ENCODE results near the gene BATF. TPM values are rescaled to one million over a fixed set of nuclear protein-coding genes. Genes with fewer than 3 reads are reported as not detected.
A peak's percentile ranks its signal among the peaks of the same experiment; 100 is the strongest.

Gene BATF
- total RNA-seq, 1 donor from 2014 or later, result 4.9 TPM

DNA sequence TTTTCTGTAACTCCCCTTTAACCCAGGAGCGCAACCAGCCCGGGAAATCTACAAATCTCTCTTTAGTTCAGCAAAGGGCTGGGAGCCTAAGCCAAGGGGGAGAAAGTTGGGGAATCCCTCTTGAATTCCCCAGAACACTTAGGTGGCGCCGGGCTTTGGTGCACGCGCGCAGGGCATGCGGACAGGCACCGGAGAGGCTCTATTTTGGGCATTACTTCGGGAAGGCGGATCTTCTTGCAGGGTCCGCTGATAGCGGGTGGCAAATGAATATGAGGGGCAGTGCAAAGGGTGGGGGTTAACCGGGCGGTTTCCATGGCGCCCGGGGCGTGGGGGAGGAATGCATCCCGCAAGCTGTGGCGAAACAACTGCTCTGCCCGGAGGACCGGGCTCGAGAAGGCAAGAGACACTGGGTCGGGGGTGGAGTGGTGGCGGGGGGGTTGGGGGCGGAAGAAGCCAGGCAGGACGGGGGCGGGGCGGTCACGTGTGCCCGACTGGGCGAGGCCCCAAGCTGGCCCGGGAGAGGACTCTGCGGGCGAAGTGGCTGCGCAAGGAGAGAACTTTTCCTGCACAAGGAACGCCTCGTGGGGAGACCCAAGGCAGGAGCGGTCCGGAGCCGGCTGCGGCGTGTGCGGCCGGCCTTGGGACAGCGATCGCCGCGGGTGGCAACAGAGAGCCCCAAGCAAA is 56.0 kb downstream of the BATF start, which contains the start of gene FLVCR2:
FLVCR2 (plus strand) TSS at position 519 of the 684 bp plus-strand sequence. CDS start 353 bp downstream, outside the sequence.
- no peak for TF ChIP-seq CTCF (IDR thresholded peaks at IDR 0.05)
- Histone ChIP-seq H3K4me3 (peak within 1 kb of the TSS; percentile 70), H3K36me3 (no peaks in the 10 kb centered on the region), H3K9me3 (no peaks in the 10 kb centered on the region), H3K4me1 (peaks cover 6% of the 10 kb centered on the region), H3K27me3 (no peaks in the 10 kb centered on the region), H3K27ac (peak within 1 kb of the TSS; percentile 83)
- intact Hi-C loops (cut with DNase I), result loop anchor here (5.0 kb wide), 1 partner anchor 74 kb away; no protein-coding TSS in a partner anchor
- DNase-seq (peak; percentile 94), ATAC-seq (peak; percentile 91)

- H3K4me3 ChIP-seq, result peak overlapping the region; percentile 70
- peak overlapping the region; percentile 83 for H3K27ac ChIP-seq
- H3K27me3 ChIP-seq, result no peaks in the 10 kb centered on the region
- no peaks in the 10 kb centered on the region for H3K36me3 ChIP-seq
- ATAC-seq (peak; percentile 73), DNase-seq (peak; percentile 69)
- intact Hi-C loops (cut with DNase I), result loop anchor here (5.0 kb wide), 1 partner anchor 73 kb away; no protein-coding TSS in a partner anchor
- TF ChIP-seq CTCF (IDR thresholded peaks at IDR 0.05), result peak; percentile 26
- no peaks in the 10 kb centered on the region for H3K9me3 ChIP-seq
- peaks cover 6% of the 10 kb centered on the region for H3K4me1 ChIP-seq
These were observed 56.6 kb downstream of the BATF start for GRCh38 chr14:75578786-75579337.

DNA sequence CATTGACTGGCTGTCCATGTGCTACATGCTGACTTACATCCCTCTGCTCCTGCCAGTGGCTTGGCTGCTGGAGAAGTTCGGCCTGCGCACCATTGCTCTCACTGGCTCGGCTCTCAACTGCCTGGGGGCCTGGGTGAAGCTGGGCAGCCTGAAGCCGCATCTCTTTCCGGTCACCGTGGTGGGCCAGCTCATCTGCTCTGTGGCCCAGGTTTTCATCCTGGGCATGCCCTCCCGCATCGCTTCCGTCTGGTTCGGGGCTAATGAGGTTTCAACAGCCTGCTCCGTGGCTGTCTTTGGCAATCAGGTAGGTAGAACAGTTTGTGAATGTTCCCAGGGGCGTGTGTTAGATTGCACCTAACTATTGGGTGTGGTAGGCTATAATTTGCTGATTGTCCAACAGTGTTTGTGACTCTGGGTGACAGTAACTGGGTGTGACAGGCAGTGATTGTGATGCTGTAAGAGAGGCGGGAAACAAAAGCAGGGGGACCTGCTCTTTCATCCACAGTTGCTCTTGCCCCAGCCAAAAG is 57.1 kb downstream of the BATF start:
- H3K27me3 ChIP-seq, result no peaks in the 10 kb centered on the region
- no peaks in the 10 kb centered on the region for H3K9me3 ChIP-seq
- peaks cover 6% of the 10 kb centered on the region for H3K4me1 ChIP-seq
- peak overlapping the region; percentile 83 for H3K27ac ChIP-seq
- intact Hi-C loops (cut with DNase I), result loop anchor here (5.0 kb wide), 1 partner anchor 73 kb away; no protein-coding TSS in a partner anchor
- no peaks in the 10 kb centered on the region for H3K36me3 ChIP-seq
- TF ChIP-seq CTCF (IDR thresholded peaks at IDR 0.05), result no peak
- peak; percentile 42 for ATAC-seq
- peak; percentile 66 for DNase-seq
- H3K4me3 ChIP-seq, result peak overlapping the region; percentile 70

- Histone ChIP-seq H3K4me3 (peak overlapping the region; percentile 70), H3K4me1 (peaks cover 6% of the 10 kb centered on the region), H3K9me3 (no peaks in the 10 kb centered on the region), H3K27ac (no peak overlapping the region), H3K27me3 (no peaks in the 10 kb centered on the region), H3K36me3 (no peaks in the 10 kb centered on the region)
- DNase-seq, result no peak
- ATAC-seq, result no peak
- TF ChIP-seq CTCF (IDR thresholded peaks at IDR 0.05), result no peak
- intact Hi-C loops (cut with DNase I), result loop anchor here (5.0 kb wide), 1 partner anchor 72 kb away; no protein-coding TSS in a partner anchor
These were observed 57.6 kb downstream of the BATF start for GRCh38 chr14:75579882-75580281.

GRCh38 chr14:75587388-75587787 is 65.1 kb downstream of the BATF start:
- no peaks in the 10 kb centered on the region for H3K36me3 ChIP-seq
- H3K9me3 ChIP-seq, result no peaks in the 10 kb centered on the region
- H3K27me3 ChIP-seq, result no peaks in the 10 kb centered on the region
- DNase-seq, result no peak
- no peak overlapping the region for H3K4me3 ChIP-seq
- ATAC-seq, result no peak
- intact Hi-C loops (cut with DNase I), result no loop called here
- no peak overlapping the region for H3K27ac ChIP-seq
- H3K4me1 ChIP-seq, result no peaks in the 10 kb centered on the region
- TF ChIP-seq CTCF (IDR thresholded peaks at IDR 0.05), result no peak

Measured in upper lobe of right lung (tissue), 1 donor.